IPS-18c (cell line): ENCODE measurements around the gene OCRL.

Experiments
- H3K4me3 ChIP-seq: 2 replicates; pipeline ENCODE4 v1.7.0; 2013; ENCODE audit warnings: low read depth, mild to moderate bottlenecking, low read length, moderate library complexity; ENCODE audit not compliant: insufficient read depth
- H3K9me3 ChIP-seq: one replicate; pipeline ENCODE4 v1.6.1; 2013; ENCODE audit warnings: mild to moderate bottlenecking, low read length, moderate library complexity; ENCODE audit not compliant: control insufficient read depth, insufficient read depth

OCRL gene

DNA sequence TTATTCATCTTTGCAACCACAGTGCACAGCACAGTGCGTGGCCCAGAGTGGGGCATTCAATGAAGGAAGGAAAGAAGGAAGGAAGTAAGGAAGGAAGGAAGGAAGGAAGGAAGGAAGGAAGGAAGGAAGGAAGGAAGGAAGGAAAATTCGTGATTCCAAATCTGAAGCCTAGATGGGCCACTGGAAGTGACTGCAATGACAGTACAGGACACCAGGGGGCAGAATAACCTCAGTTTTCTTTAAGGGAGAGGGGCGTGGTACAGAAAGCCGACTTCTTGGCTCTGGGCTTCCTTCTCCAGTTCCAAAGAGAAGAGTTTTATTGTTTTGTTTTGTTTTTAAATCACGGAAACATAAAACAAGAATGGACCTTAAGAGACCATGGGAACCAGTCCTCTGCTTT, 66.9 kb downstream of the OCRL start:
- Histone ChIP-seq H3K4me3 (no peak overlapping the region), H3K9me3 (peaks cover 10% of the 10 kb centered on the region)

DNA sequence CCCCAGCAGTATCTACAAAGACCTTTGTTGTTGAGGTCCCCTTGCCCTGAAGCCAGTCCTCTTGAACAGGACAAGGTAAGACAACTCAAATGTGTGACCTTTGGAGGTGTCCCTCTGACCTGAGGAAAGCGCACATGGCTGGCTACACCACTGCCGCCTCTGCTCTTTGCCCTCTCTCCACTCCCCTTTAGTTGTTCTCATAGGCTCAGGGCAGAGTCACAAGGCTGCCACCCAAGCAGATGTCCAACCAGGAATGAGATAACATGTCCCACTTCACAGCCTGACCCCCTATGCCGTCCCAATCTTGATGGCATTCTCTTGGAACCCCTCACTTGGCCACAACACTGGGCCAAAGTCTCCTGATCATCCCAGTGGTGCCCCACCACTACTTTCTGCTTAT, 68.4 kb downstream of the OCRL start:
- peaks cover 8% of the 10 kb centered on the region for H3K9me3 ChIP-seq

DNA sequence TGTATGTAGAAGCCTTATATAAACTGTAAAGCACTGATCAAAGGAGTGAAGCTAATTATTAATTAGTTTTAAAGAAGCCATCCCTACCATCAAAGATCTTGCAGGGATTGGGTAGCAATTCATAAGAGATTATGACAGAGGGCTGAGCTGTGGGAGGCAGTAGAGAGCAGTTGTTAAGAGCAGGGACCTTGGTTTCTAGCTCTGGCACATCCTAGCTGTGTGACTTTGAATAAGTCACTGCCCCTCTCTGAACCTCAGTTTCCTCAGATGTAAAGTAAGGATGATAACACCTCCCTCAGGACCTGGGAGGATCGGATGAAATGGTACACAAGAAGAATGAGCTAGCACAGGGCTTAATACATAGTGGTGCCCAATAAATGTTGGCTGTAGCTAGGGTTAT, 69.3 kb downstream of the OCRL start:
- H3K4me3 ChIP-seq: no peak overlapping the region
- H3K9me3 ChIP-seq: peaks cover 8% of the 10 kb centered on the region

More for the DNA sequence above, 68.4 kb downstream of the OCRL start:
- no peak overlapping the region for H3K4me3 ChIP-seq

DNA sequence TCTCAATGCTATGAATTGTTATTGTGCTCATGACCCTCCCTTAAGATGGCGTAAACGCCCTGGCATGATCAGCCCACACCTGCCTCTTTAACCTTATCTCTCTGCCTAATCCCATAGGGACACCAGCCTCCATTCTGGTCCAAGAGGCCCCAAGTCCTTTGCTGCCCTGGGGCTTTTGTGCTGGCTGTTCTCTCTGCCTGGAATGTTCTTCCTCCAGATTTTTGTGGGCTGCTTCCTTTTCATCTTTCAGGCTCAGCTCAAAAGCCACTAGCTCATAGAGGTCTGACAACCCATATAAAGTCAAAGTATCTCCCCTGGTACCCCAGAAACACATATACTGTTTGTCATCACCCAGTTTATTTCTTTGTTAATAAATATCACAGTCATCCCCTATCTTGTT, 72.3 kb downstream of the OCRL start:
- Histone ChIP-seq H3K4me3 (no peak overlapping the region), H3K9me3 (peaks cover 9% of the 10 kb centered on the region)

DNA sequence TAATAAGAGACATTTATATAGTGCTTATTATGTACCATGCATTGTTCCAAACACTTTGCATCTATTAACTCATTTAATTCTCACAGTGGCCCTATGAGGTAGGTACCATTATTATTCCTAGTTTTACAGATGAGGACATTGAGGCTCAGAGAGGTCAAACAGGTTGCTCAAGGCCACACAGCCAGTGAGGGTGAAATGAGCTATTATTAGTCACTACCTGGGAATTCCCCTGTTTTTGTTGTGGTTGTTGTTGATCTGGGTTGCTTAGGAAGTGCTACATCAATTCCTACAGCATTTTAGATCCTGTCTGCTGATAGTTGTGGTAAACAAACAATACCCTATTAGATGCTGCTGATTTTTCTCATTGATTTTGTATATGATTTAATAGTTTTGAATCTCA, 73.5 kb downstream of the OCRL start:
- H3K4me3 ChIP-seq: no peak overlapping the region

DNA sequence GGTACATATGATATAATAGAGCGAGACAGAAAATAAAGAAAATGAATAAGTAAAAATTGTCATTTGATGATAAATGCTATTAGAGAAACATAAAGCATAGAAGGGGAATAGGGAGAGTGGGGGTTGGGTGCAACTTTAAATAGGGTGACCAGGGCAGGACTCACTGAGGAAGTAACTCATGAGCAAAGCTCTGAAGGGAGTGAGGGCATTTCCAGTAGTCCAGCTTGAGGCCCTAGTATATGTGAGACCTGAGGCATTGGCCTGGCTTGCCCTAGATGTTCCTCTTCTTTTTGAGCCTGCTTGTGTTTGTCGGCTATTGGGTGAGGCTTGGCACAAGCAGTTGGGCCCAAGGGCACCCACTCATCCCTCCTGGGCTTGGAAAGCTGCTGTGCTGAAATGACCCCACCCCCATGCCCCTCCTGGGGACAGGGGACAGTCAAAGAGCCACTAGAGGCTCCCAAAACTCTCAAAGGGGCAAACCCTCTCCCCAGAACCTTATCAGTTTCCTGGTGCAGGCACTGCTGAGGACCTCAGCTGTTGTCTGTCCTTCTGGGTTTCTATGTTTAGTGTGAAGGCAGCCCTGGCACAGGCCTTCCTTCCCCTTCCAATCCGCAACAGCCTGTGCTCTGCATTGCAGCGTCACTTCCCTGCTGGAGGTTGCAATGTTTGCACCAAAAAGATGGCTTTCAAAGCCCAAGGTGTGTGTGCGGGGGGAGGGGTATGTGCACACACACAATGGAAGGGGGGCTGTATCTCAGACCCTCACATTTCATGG, 74.6 kb downstream of the OCRL start:
- peaks cover 9% of the 10 kb centered on the region for H3K9me3 ChIP-seq
- no peak overlapping the region for H3K4me3 ChIP-seq

More for the DNA sequence above, 73.5 kb downstream of the OCRL start:
- peaks cover 9% of the 10 kb centered on the region for H3K9me3 ChIP-seq

DNA sequence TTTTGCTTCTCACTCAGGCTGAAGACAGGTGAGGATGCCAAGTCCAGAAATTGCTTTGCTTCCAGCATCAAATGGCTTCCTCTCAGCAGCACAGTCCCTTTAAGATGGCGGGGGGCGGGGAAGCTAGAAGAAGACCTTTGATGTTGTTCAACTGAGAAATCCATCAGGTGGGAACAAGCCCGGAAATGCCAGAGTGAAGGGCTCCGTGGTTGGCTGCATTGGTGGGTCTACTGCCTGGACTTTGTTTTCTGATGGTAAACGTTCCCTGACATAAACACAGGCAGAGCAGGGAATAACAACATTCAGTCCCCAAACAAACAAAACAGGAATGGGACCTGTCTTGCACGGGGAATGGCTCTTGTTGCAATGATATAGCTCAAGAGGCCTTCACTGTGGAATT, 77.4 kb downstream of the OCRL start:
- H3K4me3 ChIP-seq: no peak overlapping the region
- peaks cover 8% of the 10 kb centered on the region for H3K9me3 ChIP-seq

DNA sequence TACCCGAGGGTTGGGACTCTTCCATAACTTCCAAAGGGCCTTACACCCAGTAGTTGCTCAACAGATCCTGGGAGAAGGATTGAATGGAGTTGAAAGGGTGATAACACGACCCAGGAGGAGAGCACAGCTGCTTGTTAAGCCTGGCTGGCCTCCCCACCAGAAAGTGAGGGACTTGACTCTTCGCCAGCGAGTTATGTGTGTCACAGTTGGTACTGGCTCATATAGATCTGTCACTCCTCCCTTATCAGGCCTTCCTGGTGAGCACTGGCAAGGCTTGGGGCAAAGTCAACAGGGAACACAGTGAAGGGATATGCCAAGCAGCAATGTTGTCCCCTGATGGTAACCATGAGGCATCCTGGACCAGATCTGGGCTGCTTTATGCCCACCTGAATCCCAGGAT, 78.9 kb downstream of the OCRL start:
- Histone ChIP-seq H3K4me3 (no peak overlapping the region), H3K9me3 (peaks cover 8% of the 10 kb centered on the region)

DNA sequence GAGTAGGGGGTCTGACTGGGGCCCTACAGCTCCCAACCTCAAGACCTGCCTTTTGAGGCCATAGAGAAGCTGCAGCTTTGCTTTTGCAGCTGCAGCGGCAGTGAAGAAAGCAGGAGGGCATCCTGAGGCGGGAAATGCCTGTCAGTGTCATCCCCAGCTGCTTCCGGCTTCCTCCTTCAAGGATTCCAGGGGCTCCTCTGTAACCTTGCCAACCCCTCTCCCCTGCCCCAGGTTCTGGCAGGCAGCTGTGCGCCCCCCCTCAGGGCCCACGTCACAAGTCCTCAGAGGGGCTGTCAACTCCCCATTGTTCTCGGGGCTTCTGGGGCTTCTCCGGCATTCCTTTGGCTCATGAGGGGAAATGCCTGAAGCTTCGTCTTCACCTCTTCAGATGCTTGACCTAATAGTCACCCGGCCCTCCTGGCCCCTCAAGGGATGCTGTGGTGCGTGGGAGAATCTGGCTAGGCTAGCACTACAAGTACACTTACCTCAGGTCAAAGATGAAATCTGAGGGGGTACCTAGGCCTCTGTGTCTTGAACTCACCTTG, 82.8 kb downstream of the OCRL start:
- H3K9me3 ChIP-seq: peaks cover 4% of the 10 kb centered on the region

DNA sequence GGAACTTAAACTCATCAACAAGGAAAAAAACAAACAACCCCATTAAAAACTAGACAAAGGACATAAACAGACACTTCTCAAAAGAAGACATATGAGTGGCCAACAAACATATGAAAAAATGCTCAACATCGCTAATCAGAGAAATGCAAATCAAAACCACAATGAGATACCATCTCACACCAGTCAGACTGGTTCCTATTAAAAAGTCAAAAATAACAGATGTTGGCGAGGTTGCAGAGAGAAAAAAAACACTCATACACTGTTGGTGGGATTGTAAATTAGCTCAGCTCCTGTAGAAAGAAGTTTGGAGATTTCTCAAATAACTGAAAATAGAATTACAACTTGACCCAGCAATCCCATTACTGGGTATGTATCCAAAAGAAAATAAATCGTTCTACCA, 86.0 kb downstream of the OCRL start:
- H3K9me3 ChIP-seq: peaks cover 2% of the 10 kb centered on the region
- no peak overlapping the region for H3K4me3 ChIP-seq

More for the DNA sequence above, 82.8 kb downstream of the OCRL start:
- H3K4me3 ChIP-seq: no peak overlapping the region

DNA sequence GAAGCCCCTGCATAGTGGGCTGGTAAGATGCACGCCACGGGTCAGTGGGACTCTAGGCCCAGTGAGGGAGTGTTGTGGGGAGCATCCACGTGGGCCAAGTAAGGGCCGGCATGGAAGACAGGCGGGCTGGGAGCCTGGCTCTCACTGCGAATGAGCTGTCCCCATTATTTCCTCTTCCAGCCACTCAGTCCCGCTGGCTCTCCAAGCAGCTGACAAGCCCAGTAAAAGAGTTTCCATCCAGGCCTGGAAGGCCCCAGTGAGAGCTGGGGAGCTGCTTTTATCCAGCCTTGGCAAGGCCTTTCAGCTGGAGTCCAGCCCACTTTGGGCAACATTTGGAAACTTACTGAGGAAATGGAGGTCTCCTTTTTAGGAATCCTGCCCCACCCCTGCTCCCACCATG, 89.8 kb downstream of the OCRL start:
- no peak overlapping the region for H3K4me3 ChIP-seq
- H3K9me3 ChIP-seq: peaks cover 10% of the 10 kb centered on the region

DNA sequence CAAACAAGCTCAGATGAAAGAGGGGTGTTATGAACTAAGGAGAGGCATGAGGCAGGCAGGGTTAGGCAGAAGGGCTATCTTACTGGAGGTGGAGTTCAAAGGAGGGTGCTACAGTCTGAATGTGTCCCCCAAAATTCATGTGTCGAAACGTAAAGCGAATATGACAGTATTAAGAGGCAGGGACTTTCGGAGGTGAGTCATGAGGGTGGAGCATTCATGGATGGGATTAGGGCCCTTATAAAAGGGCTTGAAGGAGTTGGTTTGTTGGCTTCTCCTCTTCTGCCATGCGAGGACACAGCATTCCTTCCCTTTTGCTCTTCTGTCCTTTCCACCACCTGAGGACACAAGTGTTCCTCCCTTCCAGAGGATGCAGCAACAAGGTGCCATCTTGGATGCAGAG, 91.8 kb downstream of the OCRL start:
- Histone ChIP-seq H3K9me3 (peaks cover 10% of the 10 kb centered on the region), H3K4me3 (no peak overlapping the region)

DNA sequence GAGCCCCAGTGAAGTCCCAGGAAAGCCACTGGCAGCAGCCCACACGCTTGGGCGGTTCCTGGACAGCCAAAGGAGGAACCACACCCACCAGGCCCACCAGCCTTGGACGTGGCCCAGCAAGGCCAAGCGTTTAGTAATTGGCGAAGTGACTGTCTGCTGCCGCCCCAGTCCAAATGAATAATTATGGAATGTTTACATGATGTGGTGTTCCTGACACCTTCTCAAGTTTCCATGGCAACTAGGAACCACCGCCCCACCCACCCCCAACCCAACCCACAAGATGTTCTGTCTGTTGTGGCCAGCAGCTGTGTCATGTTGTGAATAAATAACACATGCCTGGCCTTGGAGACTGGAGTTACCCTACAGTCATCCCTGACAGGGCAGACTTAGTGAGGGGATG, 92.4 kb downstream of the OCRL start:
- Histone ChIP-seq H3K4me3 (no peak overlapping the region), H3K9me3 (peaks cover 10% of the 10 kb centered on the region)

DNA sequence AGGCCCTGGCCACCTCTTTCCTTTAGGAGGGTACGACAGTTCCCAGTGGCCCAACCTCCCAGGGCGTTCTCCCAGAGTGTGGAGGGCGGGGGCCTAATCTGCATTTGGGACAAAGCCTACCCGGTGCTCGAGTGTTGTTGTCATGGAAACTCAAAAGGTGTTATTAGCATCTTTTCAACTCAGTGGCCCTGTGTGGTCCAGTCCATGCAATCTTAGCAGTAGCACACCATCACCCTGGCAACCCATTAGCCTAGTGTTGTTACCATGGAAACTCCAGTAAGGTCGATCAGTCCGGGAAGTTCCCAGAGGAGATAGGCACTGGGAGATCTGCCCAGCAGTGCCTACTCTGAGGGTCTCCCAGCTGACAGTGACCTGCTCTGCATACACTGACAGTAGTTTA, 94.5 kb downstream of the OCRL start:
- peaks cover 10% of the 10 kb centered on the region for H3K9me3 ChIP-seq
- no peak overlapping the region for H3K4me3 ChIP-seq

DNA sequence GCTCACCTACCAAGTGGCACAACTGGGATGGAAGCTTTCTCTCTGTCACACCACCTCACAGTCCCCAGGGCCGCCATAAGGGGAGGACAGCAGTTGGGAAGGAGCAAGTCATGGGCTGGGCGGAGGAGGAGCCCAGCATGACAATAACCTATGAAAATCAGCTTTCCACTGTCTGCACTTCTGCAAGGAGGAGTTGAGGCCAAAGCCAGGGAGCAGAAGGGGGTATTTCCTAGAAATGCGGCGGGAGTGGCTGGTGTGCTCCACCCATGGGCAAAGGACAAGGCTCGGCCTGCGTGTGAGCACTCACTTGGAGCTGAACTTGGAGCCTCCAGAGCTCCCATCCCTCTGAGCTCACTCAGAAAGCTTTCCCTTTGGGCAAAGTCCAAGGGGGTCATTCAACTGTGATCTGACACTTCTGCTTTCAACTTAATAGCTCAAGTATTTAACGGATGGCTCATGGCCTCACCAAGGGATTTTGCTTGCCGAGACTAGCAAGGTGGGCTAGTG, 96.2 kb downstream of the OCRL start:
- H3K4me3 ChIP-seq: no peak overlapping the region
- H3K9me3 ChIP-seq: peaks cover 7% of the 10 kb centered on the region

DNA sequence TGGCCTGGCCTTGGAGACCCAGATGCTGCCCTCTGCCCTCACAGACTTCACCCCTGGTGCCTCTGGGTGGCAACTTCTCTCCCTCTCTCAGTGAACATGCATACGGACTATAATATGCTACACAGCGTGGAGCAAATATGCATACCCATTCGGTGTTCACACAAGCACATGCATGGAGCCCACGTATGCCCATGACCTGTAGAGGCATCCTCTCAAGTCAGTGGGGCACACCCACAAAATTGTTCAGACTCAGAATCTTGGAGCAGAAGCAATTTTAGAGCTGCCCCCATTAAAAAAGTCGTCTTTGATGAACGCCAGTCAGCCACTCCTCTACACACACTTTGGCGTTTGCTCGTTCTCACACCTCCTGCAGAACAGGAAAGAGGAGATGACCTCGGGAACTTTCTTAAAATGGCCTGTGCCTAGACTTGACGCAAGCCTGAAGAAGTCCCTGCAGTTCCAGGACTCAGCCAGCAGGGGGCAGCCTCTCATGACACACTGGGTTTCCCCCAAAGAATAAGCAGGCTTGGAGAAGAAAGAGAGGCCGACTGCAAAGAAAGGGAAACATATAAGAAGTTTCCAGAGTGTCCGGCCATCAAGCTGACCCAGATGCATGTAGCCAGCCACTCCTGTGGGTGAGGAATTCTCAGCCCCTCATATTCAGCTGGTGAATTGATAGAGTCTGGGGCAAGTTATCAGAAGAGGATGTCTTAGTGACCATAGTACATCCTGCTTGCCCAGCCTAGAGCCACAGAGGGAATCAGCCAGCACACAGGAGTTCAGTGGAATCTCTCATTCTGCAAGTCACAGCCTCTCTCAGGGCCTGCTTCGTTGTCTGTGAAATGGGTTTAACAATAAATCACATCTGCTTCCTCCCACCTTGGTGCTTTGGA, 97.4 kb downstream of the OCRL start:
- H3K4me3 ChIP-seq: no peak overlapping the region
- peaks cover 7% of the 10 kb centered on the region for H3K9me3 ChIP-seq

DNA sequence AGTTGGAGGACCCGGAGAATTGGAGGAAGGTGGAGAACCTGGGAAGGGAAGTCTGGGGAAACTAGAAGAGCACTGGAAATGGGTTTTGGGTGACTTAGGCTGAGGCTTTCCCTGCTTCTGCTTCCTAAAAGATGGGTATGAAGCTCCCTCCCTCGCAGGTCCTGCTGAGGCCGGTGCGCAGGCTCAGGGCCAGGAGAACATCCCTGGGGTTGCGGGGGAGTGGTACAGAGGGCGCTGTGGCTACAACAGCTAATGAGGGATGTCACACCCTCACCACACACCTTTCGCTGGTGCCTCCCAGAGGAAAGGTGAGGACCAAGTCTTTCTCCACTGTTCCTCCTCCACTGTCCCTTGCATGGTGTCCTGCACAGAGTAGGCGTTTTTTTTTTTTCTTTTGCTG, 98.9 kb downstream of the OCRL start:
- H3K4me3 ChIP-seq: no peak overlapping the region
- peaks cover under 1% of the 10 kb centered on the region for H3K9me3 ChIP-seq

DNA sequence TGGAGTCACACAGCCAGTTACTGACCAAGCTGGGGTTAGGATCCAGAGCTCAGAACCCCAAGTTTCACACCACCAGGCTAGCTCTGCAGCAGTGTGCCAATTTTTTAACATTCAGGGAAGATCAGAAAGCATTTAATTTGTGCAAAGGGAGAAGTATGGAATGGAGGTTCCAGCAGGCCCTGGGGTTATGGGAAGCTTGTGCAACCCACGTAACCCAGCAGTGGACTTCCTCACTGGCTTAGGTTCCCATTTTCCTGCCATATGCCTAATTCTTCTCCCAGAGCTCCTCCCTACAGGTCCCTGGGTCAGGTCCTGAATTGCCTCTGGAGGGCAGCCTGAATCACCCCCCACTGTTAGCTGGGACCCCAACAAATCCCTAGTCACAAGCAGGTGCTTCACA, 100.7 kb downstream of the OCRL start:
- H3K9me3 ChIP-seq: no peaks in the 10 kb centered on the region
- H3K4me3 ChIP-seq: no peak overlapping the region
